HEK293 (cell line): ENCODE measurements around the gene CCDC127.

Experiments
- AEBP2 ChIP-seq: fragments of 450-650 bp; formaldehyde crosslinking; IDR thresholded peaks from 2 replicates; pipeline ENCODE4 v1.5.1; 2016; ENCODE audit warnings: missing biosample characterization, missing genetic modification characterization, borderline replicate concordance
- CTCF ChIP-seq: fragments of 450-650 bp; formaldehyde crosslinking; IDR thresholded peaks from 2 replicates; pipeline ENCODE4 v1.5.1; 2016; ENCODE audit warnings: missing biosample characterization, missing genetic modification characterization
- MEIS1 ChIP-seq: sonication (generic); formaldehyde crosslinking; IDR thresholded peaks from 2 replicates; pipeline ENCODE4 v1.8.1; 2022; ENCODE audit warnings: missing genetic modification reagents, mild to moderate bottlenecking, borderline replicate concordance
- PATZ1 ChIP-seq: fragments of 450-650 bp; formaldehyde crosslinking; IDR thresholded peaks from 2 replicates; pipeline ENCODE4 v1.5.1; 2016; ENCODE audit warnings: missing biosample characterization, missing genetic modification characterization
- YY1 ChIP-seq: fragments of 450-650 bp; formaldehyde crosslinking; IDR thresholded peaks from 2 replicates; pipeline ENCODE4 v1.5.1; 2018; ENCODE audit warnings: missing biosample characterization, missing genetic modification characterization
- ZFHX2 ChIP-seq: fragments of 450-650 bp; formaldehyde crosslinking; conservative IDR thresholded peaks from 2 replicates; pipeline ENCODE4 v1.5.1; 2016; ENCODE audit warnings: missing biosample characterization, missing genetic modification characterization
- ZNF398 ChIP-seq: fragments of 450-650 bp; formaldehyde crosslinking; IDR thresholded peaks from 2 replicates; pipeline ENCODE4 v1.5.1; 2017; ENCODE audit warnings: missing biosample characterization, missing genetic modification characterization
- ZNF473 ChIP-seq: fragments of 450-650 bp; formaldehyde crosslinking; IDR thresholded peaks from 2 replicates; pipeline ENCODE4 v1.5.1; 2017; ENCODE audit warnings: missing biosample characterization, missing genetic modification characterization
- ZNF510 ChIP-seq: fragments of 450-650 bp; formaldehyde crosslinking; IDR thresholded peaks from 2 replicates; pipeline ENCODE4 v1.5.1; 2018; ENCODE audit warnings: mild to moderate bottlenecking, missing genetic modification characterization, missing biosample characterization; ENCODE audit not compliant: insufficient replicate concordance
- ZNF514 ChIP-seq: fragments of 450-650 bp; formaldehyde crosslinking; IDR thresholded peaks from 2 replicates; pipeline ENCODE4 v1.5.1; 2016; ENCODE audit warnings: missing biosample characterization, missing genetic modification characterization
- ZNF707 ChIP-seq: fragments of 450-650 bp; formaldehyde crosslinking; IDR thresholded peaks from 2 replicates; pipeline ENCODE4 v1.5.1; 2016; ENCODE audit warnings: missing biosample characterization, missing genetic modification characterization
- ZNF776 ChIP-seq: fragments of 450-650 bp; formaldehyde crosslinking; IDR thresholded peaks from 2 replicates; pipeline ENCODE4 v1.5.0; 2017; ENCODE audit warnings: missing biosample characterization, missing genetic modification characterization, borderline replicate concordance
- ZSCAN30 ChIP-seq: fragments of 450-650 bp; IDR thresholded peaks from 2 replicates; pipeline ENCODE4 v1.5.1; 2018; ENCODE audit warnings: missing biosample characterization, mild to moderate bottlenecking, missing genetic modification characterization, moderate library complexity

GRCh38 chr5:186091-187041, 31.6 kb downstream of the CCDC127 start:
- TF ChIP-seq CTCF, result no peak
- no peak for TF ChIP-seq ZNF473
- TF ChIP-seq YY1 (tag by site-specific recombination), result no peak
- no peak for TF ChIP-seq PATZ1 (tag by site-specific recombination)
- TF ChIP-seq ZNF510, result no peak
- no peak; the same call in 1 of the 2 replicates for TF ChIP-seq ZFHX2 (tag by site-specific recombination)
- TF ChIP-seq ZSCAN30 (tag by site-specific recombination), result no peak
- no peak for TF ChIP-seq MEIS1 (CRISPR knock-in tag)
- no peak for TF ChIP-seq ZNF398
- no peak for TF ChIP-seq ZNF776 (tag by site-specific recombination)
- no peak for TF ChIP-seq AEBP2 (tag by site-specific recombination)
- TF ChIP-seq ZNF707 (tag by site-specific recombination), result no peak
- TF ChIP-seq ZNF514 (tag by site-specific recombination), result no peak
